ENCODE measurements around the gene MARK3.

DNA sequence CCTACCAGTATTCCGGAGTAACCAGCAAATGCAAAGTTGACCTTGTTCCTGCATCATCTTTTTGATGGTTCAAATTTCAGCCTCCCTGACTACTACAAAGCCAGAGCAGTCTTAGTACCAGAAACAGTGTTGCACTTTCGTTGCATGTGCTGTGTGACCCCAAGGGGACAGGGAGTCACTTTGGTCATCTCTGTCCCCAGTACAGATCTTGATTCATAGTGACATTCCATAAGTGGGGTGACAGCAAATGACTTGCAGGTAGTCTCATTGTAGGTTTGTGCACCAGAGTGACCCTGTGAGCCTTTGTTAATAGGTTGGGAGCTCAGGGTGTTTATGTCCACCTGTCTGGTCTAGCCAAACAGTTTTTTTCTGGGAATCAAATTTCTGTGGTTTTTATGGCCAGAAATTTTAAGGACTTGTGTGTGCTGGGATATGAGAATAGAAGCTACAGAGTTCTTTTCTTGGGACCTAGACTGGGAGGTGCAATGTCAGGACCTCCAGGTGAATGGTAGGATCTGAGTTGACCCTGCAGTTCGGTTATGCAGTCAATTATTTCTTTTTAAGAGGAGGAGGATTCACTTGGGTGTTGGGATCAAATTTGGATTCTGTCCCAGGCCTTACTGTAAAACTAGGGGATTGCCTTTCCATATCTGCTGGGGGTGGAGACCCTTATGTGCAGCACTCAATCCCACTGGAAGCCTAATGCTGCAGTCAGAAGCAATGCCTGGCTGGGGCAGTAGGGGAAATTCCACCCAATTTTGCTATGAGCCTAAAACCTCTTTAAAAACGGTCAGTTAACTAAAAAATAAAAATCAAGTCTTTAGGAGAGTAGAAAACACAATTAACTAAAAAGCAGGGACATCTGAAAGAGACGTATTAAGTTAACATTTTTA, 41.1 kb upstream of the MARK3 start:
- no peak for TF ChIP-seq CTCF (IDR thresholded peaks at IDR 0.05; ENCODE audit: insufficient read depth, low read depth, low read length)
- TF ChIP-seq EZH2 (IDR thresholded peaks at IDR 0.05; ENCODE audit: insufficient read depth, low read length), result no peak
